ENCODE results near the gene SNX11. TPM values are rescaled to one million over a fixed set of nuclear protein-coding genes. Genes with fewer than 3 reads are reported as not detected.
A peak's percentile ranks its signal among the peaks of the same experiment; 100 is the strongest.

The SNX11 gene
- total and polyA plus RNA-seq, 2 donors (not counting 1 experiment from before 2014, with no cell fraction given), result 12.6 to 17.7 TPM

DNA sequence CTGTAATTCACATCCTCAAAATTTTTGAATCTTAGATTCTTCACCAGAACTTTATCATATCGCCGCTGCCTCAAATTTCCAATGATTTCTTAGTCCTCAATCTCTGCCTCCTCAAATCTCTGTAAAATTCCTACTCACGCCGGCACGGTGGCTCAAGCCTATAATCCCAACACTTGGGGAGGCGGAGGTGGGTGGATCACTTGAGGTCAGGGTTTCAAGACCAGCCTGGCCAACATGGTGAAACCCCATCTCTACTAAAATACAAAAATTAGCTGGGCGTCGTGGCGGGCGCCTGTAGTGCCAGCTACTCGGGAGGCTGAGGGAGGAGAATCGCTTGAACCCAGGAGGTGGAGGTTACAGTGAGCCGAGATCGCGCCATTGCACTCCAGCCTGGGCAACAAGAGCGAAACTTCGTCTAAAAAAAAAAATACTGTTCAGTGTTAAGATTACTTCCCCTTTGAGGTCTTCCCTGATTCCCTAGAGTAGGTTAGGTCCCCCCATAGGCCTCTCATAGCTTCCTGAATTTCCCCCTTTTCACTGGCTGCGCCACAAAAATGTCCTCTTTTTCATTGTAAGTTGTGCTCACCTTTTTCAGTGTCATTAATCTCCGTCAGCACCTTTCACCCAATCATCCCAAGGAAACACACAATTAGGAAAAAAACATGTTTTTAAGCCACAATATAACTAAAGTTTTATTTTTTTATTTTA, 5.4 kb upstream of the SNX11 start:
- Histone ChIP-seq H4K20me1 (ENCODE audit: control insufficient read depth, extremely low read depth, insufficient read depth, low read length) (no peaks in the 10 kb centered on the region), H3K4me1 (ENCODE audit: control insufficient read depth, extremely low read depth, insufficient read depth, low read length) (peaks cover 2% of the 10 kb centered on the region), H3K27me3 (ENCODE audit: control insufficient read depth, insufficient read depth, low read length) (no peaks in the 10 kb centered on the region), H3K9ac (ENCODE audit: insufficient read depth, low read length) (no peak overlapping the region), H3K79me2 (ENCODE audit: control insufficient read depth, insufficient read depth, low read length) (peaks cover 36% of the 10 kb centered on the region), H3K9me3 (ENCODE audit: control insufficient read depth, insufficient read depth, low read depth, low read length) (no peaks in the 10 kb centered on the region), H3K36me3 (ENCODE audit: control insufficient read depth, insufficient read depth, low read length) (no peaks in the 10 kb centered on the region), H3K4me2 (ENCODE audit: extremely low read depth, insufficient read depth, low read length) (no peak overlapping the region), H3K27ac (ENCODE audit: insufficient read depth, low read length) (no peak overlapping the region), H3K4me3 (replicated peaks in 1 of 4; ENCODE audit: control extremely low read depth in 1 of 4, insufficient read depth in 1 of 4, low read depth in 3 of 4, low read length in 4 of 4) (peak overlapping the region in 2 of 4 experiments; percentile 68 to 71), H2AFZ (ENCODE audit: low read length) (no peak overlapping the region)
- DNase-seq (ENCODE audit: low read depth in 2 of 2), result no peak
- no peak for TF ChIP-seq CTCF (conservative IDR thresholded peaks at IDR 0.05 in 1 of 2, IDR thresholded peaks at IDR 0.05 in 1 of 2; ENCODE audit: low read depth in 1 of 2, low read length in 2 of 2)
- no peak for TF ChIP-seq EZH2 (IDR thresholded peaks at IDR 0.05; ENCODE audit: low read length, missing control alignments)

- Histone ChIP-seq H3K4me3 (replicated peaks in 1 of 4; ENCODE audit: control extremely low read depth in 1 of 4, insufficient read depth in 1 of 4, low read depth in 3 of 4, low read length in 4 of 4) (no peak overlapping the region), H3K79me2 (ENCODE audit: control insufficient read depth, insufficient read depth, low read length) (peaks cover 32% of the 10 kb centered on the region)
Measured at GRCh38 chr17:48102798-48103715, 4.5 kb upstream of the SNX11 start.

More at GRCh38 chr17:48102798-48103715, 4.5 kb upstream of the SNX11 start:
- H3K36me3 ChIP-seq (ENCODE audit: control insufficient read depth, insufficient read depth, low read length), result no peaks in the 10 kb centered on the region
- no peaks in the 10 kb centered on the region for H3K9me3 ChIP-seq (ENCODE audit: control insufficient read depth, insufficient read depth, low read depth, low read length)
- no peak for DNase-seq (ENCODE audit: low read depth in 2 of 2)
- TF ChIP-seq EZH2 (IDR thresholded peaks at IDR 0.05; ENCODE audit: low read length, missing control alignments) (no peak), CTCF (conservative IDR thresholded peaks at IDR 0.05 in 1 of 2, IDR thresholded peaks at IDR 0.05 in 1 of 2; ENCODE audit: low read depth in 1 of 2, low read length in 2 of 2) (no peak)
- H3K4me1 ChIP-seq (ENCODE audit: control insufficient read depth, extremely low read depth, insufficient read depth, low read length), result peaks cover 2% of the 10 kb centered on the region
- no peak overlapping the region for H3K9ac ChIP-seq (ENCODE audit: insufficient read depth, low read length)
- no peaks in the 10 kb centered on the region for H4K20me1 ChIP-seq (ENCODE audit: control insufficient read depth, extremely low read depth, insufficient read depth, low read length)
- H2AFZ ChIP-seq (ENCODE audit: low read length), result no peak overlapping the region
- H3K4me2 ChIP-seq (ENCODE audit: extremely low read depth, insufficient read depth, low read length), result no peak overlapping the region
- H3K27ac ChIP-seq (ENCODE audit: insufficient read depth, low read length), result no peak overlapping the region
- H3K27me3 ChIP-seq (ENCODE audit: control insufficient read depth, insufficient read depth, low read length), result no peaks in the 10 kb centered on the region
